K562 (cell line): ENCODE measurements around the gene HNRNPK. TPM values are rescaled to one million over a fixed set of nuclear protein-coding genes. Genes with fewer than 3 reads are reported as not detected.

Source experiments
- ATAC-seq: fragments of 200-7000 bp; cut with Tn5 transposase; 3 replicates; pipeline ENCODE4 v1.9.1; 2020; ENCODE audit warnings: moderate library complexity
- BruUV-seq: library from RNA; stranded (reverse); fragments of 400-500 nt; replicated peaks from 2 replicates; lab custom pipeline; 2021; lab: Mats Ljungman, UMichigan
- CTCF ChIA-PET: fragments of 300-600 bp; formaldehyde crosslinking; extraction: SDS; loops from one replicate; lab custom pipeline; 2021; ENCODE audit warnings: low intra/inter-chr PET ratio; lab: Yijun Ruan, JAX
- POLR2A ChIA-PET: fragments of 300-600, 350-650 bp; sonication (Branson Sonifier 250); formaldehyde crosslinking; extraction: SDS; loops from one replicate; lab custom pipeline; 2021; ENCODE audit warnings: antibody characterized with exemption, inconsistent platforms; lab: Yijun Ruan, JAX
- DNase-seq, 4 experiments: peaks; one replicate each; pipeline versions ENCODE4 v3.0.0 to v3.0.0-alpha.2; 2011 to 2018; ENCODE audit warnings: low spot score in 3 of 4, mixed read lengths in 3 of 4; ENCODE audit errors: extremely low read depth in 1 of 4
- FAIRE-seq: peaks from 2 replicates; lab custom pipeline; 2011; peaks lifted over from hg19 to GRCh38; lab: Jason Lieb, UNC
- H2AFZ ChIP-seq: 2 replicates; pipeline ENCODE4 v1.6.0; 2011; ENCODE audit warnings: low read depth, low read length, control low read depth, inconsistent platforms
- H3K27ac ChIP-seq: fragments of 200-600 bp; 3 replicates; pipeline ENCODE4 v1.8.0; 2011; ENCODE audit warnings: low read depth, mild to moderate bottlenecking, control low read depth, inconsistent platforms, low read length, moderate library complexity, mixed read lengths; ENCODE audit errors: extremely low read depth
- H3K27me3 ChIP-seq, 2 experiments: fragments of 300-600 bp in 1 of 2; 2 replicates in 1 of 2; 3 replicates in 1 of 2; pipeline versions ENCODE4 v1.6.0 to v1.8.0; 2011; ENCODE audit warnings: inconsistent platforms in 2 of 2, low read length in 2 of 2, mild to moderate bottlenecking in 1 of 2, mixed read lengths in 1 of 2, moderate library complexity in 1 of 2; ENCODE audit not compliant: control insufficient read depth in 2 of 2, insufficient read depth in 2 of 2
- H3K36me3 ChIP-seq: fragments of 300-600 bp; 3 replicates; pipeline ENCODE4 v1.8.0; 2011; ENCODE audit warnings: mild to moderate bottlenecking, low read length, inconsistent platforms; ENCODE audit not compliant: control insufficient read depth, insufficient read depth
- H3K4me1 ChIP-seq, 2 experiments: fragments of 200-600 bp in 1 of 2; replicated peaks in 1 of 2; 2 replicates in 1 of 2; 3 replicates in 1 of 2; pipeline versions ENCODE4 v1.5.1 to v1.8.0; 2011; ENCODE audit warnings: inconsistent platforms in 2 of 2, low read length in 2 of 2, mild to moderate bottlenecking in 1 of 2, mixed read lengths in 1 of 2, moderate library complexity in 1 of 2; ENCODE audit not compliant: control insufficient read depth in 2 of 2, insufficient read depth in 2 of 2
- H3K4me2 ChIP-seq: 2 replicates; pipeline ENCODE4 v1.6.1; 2011; ENCODE audit warnings: low read length, control low read depth, inconsistent platforms, mixed read lengths; ENCODE audit not compliant: insufficient read depth
- H3K4me3 ChIP-seq: fragments of 200-600 bp; sonication (generic), shearing (Covaris generic); 2 replicates; pipeline ENCODE4 v1.5.1; 2016; ENCODE audit warnings: control low read depth, inconsistent platforms
- H3K79me2 ChIP-seq: fragments of 200-600 bp; 3 replicates; pipeline ENCODE4 v1.8.0; 2011; ENCODE audit warnings: low read length, inconsistent platforms; ENCODE audit not compliant: control insufficient read depth, insufficient read depth
- H3K9ac ChIP-seq, 2 experiments: 2 replicates each; pipeline versions ENCODE4 v1.6.0 to v1.6.1; 2011; ENCODE audit warnings: low read depth in 2 of 2, low read length in 2 of 2, control low read depth in 1 of 2, inconsistent platforms in 1 of 2, mild to moderate bottlenecking in 1 of 2, mixed read lengths in 1 of 2; ENCODE audit not compliant: insufficient read depth in 1 of 2
- H3K9me1 ChIP-seq: one replicate; pipeline ENCODE4 v1.6.0; 2011; ENCODE audit warnings: inconsistent platforms, mild to moderate bottlenecking, low read length, moderate library complexity; ENCODE audit not compliant: control insufficient read depth, insufficient read depth
- H3K9me3 ChIP-seq: replicated peaks from 2 replicates; pipeline ENCODE4 v1.5.1; 2011; ENCODE audit warnings: low read depth, low read length, inconsistent platforms; ENCODE audit not compliant: control insufficient read depth, insufficient read depth
- H4K20me1 ChIP-seq: replicated peaks from 2 replicates; pipeline ENCODE4 v1.6.1; 2011; ENCODE audit warnings: low read length, inconsistent platforms, mixed read lengths; ENCODE audit not compliant: control insufficient read depth, insufficient read depth
- EGR1 ChIP-seq: fragments of 450-650 bp; conservative IDR thresholded peaks from 2 replicates; pipeline ENCODE4 v1.6.1; 2017; ENCODE audit warnings: mild to moderate bottlenecking
- NFE2L1 ChIP-seq: fragments of 450-650 bp; IDR thresholded peaks from 2 replicates; pipeline ENCODE4 v1.6.1; 2016; ENCODE audit warnings: missing genetic modification characterization, low read depth, mild to moderate bottlenecking, missing compliant biosample characterization, moderate library complexity, borderline replicate concordance
- SMAD2 ChIP-seq: fragments of 150-350 bp; IDR thresholded peaks from 2 replicates; pipeline ENCODE4 v1.6.1; 2014; ENCODE audit warnings: low read depth, mild to moderate bottlenecking, low read length
- ZNF407 ChIP-seq: fragments of 450-650 bp; IDR thresholded peaks from 2 replicates; pipeline ENCODE4 v1.6.1; 2016; ENCODE audit warnings: low read depth
- ZNF431 ChIP-seq: sonication (generic); formaldehyde crosslinking; IDR thresholded peaks from 2 replicates; pipeline ENCODE4 v1.8.0; 2022; ENCODE audit warnings: mild to moderate bottlenecking, missing genetic modification reagents
- WGBS: fragments of 100-300 bp; shearing (Covaris generic); methylation state at CpG from one replicate; pipeline ENCODE4 v1.1.6; 2016; ENCODE audit warnings: low coverage, mixed read lengths; ENCODE audit not compliant: insufficient coverage; ENCODE audit errors: missing lambda C conversion rate; 5-methylcytosine and 5-hydroxymethylcytosine counted together
- in situ Hi-C: fragments of 300-500 bp; cut with MboI; formaldehyde crosslinking; loops from 4 replicates; pipeline ENCODE4 v1.15.0; 2018; ENCODE audit warnings: inconsistent platforms, mixed read lengths
- intact Hi-C: fragments of 100-400 bp; cut with micrococcal nuclease; formaldehyde crosslinking; loops from 2 replicates; pipeline ENCODE4 v1.14.2; 2022
- polyA plus RNA-seq, 8 experiments: library from polyadenylated mRNA; depleted of rRNA in 4 of 8; stranded (reverse) in 5 of 8; unstranded in 3 of 8; fragments of >200 nt; fragmentation: Nextera tagmentation in 2 of 8; fragmentation: Illumina TruSeq in 1 of 8; extraction: Ambion mirVana in 2 of 8; extraction: Trizol in 1 of 8; gene quantifications; 2 replicates each; pipeline versions ENCODE4 v1.2.1 to v1.2.3, GENCODE V29; 2011 to 2014; ENCODE audit warnings: inconsistent platforms in 1 of 8, missing spikeins in 1 of 8
- total RNA-seq, 7 experiments: library from RNA; depleted of rRNA in 6 of 7; stranded (reverse); fragments of >200 nt in 6 of 7; fragmentation: Illumina TruSeq in 2 of 7; extraction: Trizol in 2 of 7; gene quantifications; 2 replicates each; pipeline versions ENCODE4 v1.2.1 to v1.2.3, GENCODE V29; 2011 to 2021; ENCODE audit warnings: low replicate concordance in 1 of 7
- TF ChIP-seq, protein P1 (sequence below): sonication (generic); formaldehyde crosslinking; IDR thresholded peaks from 2 replicates; pipeline ENCODE4 v1.8.0; 2022; ENCODE audit warnings: missing genetic modification reagents, mild to moderate bottlenecking, borderline replicate concordance

The HNRNPK gene
- total and polyA plus RNA-seq, 9 of the 15 experiments (the other 6 are each of a cell fraction or from before 2014, with no cell fraction given) = 224 to 883 (median 618) TPM

- FAIRE-seq = no peak
- TF ChIP-seq ZNF431 (CRISPR knock-in tag) (no peak), ZNF407 (no peak), SMAD2 (no peak), EGR1 (no peak), NFE2L1 (tag) (no peak)
- TF ChIP-seq, protein P1, sequence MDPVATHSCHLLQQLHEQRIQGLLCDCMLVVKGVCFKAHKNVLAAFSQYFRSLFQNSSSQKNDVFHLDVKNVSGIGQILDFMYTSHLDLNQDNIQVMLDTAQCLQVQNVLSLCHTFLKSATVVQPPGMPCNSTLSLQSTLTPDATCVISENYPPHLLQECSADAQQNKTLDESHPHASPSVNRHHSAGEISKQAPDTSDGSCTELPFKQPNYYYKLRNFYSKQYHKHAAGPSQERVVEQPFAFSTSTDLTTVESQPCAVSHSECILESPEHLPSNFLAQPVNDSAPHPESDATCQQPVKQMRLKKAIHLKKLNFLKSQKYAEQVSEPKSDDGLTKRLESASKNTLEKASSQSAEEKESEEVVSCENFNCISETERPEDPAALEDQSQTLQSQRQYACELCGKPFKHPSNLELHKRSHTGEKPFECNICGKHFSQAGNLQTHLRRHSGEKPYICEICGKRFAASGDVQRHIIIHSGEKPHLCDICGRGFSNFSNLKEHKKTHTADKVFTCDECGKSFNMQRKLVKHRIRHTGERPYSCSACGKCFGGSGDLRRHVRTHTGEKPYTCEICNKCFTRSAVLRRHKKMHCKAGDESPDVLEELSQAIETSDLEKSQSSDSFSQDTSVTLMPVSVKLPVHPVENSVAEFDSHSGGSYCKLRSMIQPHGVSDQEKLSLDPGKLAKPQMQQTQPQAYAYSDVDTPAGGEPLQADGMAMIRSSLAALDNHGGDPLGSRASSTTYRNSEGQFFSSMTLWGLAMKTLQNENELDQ (CRISPR knock-in tag) = no peak
- TF ChIP-seq, all 486 proteins: peak for 0
These were observed 19.0 kb downstream of the HNRNPK start for GRCh38 chr9:83960991-83961390.

More at GRCh38 chr9:83960991-83961390, 19.0 kb downstream of the HNRNPK start:
- Histone ChIP-seq H3K4me2 (no peak overlapping the region), H3K27ac (no peak overlapping the region), H3K9me1 (no peaks in the 10 kb centered on the region), H3K9ac (no peak overlapping the region), H4K20me1 (no peaks in the 10 kb centered on the region), H3K36me3 (no peaks in the 10 kb centered on the region), H2AFZ (no peak overlapping the region), H3K79me2 (peaks cover 13% of the 10 kb centered on the region), H3K9me3 (no peaks in the 10 kb centered on the region), H3K4me1 (peaks cover 7 to 10% of the 10 kb centered on the region in 2 experiments; a peak in 4 of 5 replicates), H3K27me3 (no peaks in the 10 kb centered on the region), H3K4me3 (no peak overlapping the region)
- in situ Hi-C loops (no loop called here), intact Hi-C loops (no loop called here)
- 62% methylated on average over 5 of the region's 5 CpGs for WGBS
- POLR2A ChIA-PET = interaction anchor here (0.6 to 1.6 kb wide), 6 partner anchors 8 to 37 kb away, joined by 3 to 6 read pairs (median 3); partner anchors contain the start of genes HNRNPK and RMI1
- DNase-seq (no peak), ATAC-seq (no peak)
- no TSS peak for BruUV-seq
- CTCF ChIA-PET = interaction anchor here (0.7 kb wide), 1 partner anchor 21 kb away, joined by 4 read pairs; no protein-coding TSS in a partner anchor
